Stimulated activated CD4-positive, alpha-beta T cell treated with anti-CD3 and anti-CD28 coated beads, Interleukin-4, amount 100 ng/mL, for 1 hour (primary cell): Measurements from ENCODE around the gene MAPKAPK5.
"Not testable (repeated sequence)": the region's sequence is repeated elsewhere in the genome, so short reads cannot be mapped to it uniquely, and the experiment has no call there.

ENCODE experiments used
- DNase-seq: peaks from one replicate; pipeline ENCODE4 v3.0.0-alpha.2; 2020

The MAPKAPK5 gene, protein sequence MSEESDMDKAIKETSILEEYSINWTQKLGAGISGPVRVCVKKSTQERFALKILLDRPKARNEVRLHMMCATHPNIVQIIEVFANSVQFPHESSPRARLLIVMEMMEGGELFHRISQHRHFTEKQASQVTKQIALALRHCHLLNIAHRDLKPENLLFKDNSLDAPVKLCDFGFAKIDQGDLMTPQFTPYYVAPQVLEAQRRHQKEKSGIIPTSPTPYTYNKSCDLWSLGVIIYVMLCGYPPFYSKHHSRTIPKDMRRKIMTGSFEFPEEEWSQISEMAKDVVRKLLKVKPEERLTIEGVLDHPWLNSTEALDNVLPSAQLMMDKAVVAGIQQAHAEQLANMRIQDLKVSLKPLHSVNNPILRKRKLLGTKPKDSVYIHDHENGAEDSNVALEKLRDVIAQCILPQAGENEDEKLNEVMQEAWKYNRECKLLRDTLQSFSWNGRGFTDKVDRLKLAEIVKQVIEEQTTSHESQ

DNA sequence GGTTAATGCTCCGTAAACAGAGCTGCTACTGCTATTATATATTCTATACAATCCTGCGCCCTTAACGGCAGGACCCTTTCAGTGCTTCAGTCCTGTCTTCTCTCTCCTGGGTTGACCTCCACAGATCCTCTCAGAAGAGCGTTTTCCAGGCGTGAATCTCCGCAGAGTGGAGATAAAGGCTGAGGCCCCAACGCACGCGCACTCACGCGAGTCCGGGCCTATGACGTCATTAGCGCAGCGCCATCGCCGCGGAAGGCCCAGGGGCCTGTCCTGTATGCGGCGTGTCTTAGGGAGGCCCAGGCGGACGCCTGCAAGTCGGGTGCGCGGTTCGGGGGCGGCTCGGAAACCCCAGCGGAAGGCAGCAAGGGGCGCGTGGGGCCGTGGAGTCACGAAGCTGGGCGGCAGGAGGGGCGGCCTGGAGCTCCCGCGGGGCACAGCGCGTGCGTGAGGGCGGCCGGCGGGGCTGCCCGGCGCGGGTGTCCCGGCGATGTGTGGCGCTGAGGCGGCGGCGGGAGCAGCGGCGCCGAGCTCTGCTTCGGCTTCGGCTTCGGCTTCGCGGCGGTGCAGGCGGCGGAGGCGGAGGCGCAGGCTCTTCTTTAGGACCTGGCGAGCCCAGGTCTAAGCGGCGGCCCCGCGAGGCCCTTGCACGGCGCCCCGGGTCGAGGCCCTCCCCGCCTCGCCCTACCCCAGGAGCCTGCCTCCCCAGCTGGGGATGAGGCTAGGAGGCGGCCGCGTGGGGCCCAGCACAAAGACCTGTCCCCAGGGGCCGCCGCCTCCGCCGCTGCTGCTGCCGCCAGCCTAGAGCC is at the start of gene MAPKAPK5:
TSS of gene MAPKAPK5 (plus strand) at position 479 of the 806 bp plus-strand sequence. CDS start 506 bp downstream, outside the sequence.
- peak; percentile 97 for DNase-seq

DNA sequence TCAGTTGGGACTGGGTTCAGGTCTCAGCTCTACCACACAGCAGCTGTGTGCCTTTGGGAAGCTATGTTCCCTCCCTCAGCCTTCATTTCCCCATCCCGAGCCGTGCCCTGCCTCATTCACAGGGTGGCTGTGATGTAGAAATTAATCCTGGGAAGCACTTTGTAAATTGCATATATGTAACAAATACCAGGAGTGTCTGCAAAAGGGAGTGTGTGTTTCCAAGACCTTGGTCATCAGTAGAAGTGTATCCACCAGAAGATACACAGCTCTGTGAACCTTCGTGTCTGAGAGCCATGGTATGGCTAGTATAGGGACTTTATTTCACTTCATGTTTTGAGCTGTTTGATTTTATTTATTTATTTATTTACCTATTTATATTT is 49.2 kb upstream of the MAPKAPK5 start:
- no peak for DNase-seq

DNA sequence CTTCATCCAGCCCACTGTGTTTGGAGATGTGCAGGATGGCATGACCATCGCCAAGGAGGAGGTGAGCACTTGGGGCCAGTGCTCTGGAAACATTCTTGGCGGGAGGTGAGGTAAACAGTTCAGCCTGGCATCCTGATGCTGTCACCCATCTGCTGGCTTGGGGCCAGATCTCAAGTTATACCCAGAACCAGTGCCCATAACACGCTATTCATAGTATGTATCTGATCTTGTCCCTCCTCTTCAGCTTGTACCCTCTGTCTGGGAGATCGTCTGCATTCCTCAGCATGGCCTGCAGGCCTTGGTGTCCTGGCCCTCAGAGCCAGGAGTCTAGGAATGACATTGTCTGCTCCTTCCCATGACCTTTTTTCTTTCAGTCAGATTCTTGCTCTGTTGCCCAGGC is 43.8 kb upstream of the MAPKAPK5 start:
- no peak for DNase-seq

DNA sequence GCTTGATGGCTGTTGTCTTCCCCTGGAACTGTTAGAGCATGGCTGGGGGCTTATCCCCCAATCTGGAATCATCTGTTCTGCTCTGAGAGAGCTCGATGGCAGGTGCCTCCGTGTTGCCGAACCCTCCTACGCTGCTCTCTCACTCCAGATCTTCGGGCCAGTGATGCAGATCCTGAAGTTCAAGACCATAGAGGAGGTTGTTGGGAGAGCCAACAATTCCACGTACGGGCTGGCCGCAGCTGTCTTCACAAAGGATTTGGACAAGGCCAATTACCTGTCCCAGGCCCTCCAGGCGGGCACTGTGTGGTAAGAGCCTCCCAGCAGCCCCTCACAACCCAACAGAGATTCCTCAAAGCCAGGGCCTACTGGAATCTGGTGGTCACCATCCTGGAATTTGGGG is 42.3 kb upstream of the MAPKAPK5 start:
- DNase-seq = no peak

DNA sequence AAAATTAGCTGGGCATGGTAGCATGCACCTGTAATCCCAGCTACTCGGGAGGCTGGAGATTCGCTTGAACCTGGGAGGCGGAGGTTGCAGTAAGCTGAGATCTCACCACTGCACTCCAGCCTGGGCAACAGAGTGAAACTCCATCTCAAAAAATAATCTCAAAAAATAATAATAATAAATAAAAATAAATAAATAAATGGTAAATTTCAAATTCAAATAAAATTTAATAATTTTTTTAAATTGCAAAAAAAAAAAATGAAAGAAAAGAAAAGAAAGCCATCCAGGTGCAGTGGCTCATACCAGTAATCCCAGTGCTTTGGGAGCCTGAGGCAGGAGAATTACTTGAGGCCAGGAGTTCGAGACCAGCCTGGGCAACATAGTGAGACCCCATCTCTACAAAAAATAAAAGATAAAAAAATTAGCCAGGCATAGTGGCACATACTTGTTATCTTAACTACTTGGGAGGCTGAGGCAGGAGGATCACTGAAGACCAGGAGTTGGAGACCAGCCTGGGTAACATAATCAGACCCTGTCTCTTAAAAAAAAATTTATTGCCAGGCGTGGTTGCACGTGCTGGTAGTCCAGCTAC is 38.9 kb upstream of the MAPKAPK5 start:
- DNase-seq = no peak

DNA sequence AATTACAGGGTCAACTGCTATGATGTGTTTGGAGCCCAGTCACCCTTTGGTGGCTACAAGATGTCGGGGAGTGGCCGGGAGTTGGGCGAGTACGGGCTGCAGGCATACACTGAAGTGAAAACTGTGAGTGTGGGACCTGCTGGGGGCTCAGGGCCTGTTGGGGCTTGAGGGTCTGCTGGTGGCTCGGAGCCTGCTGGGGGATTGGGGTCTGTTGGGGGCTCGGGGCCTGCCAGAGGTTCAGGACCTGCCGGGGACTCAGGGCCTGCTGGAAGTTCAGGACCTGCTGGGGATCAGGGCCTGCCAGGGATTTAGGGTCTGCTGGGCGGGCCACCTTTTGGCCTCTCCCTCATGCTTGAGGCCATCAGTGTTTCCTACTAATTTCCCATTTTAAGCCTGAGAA is 38.2 kb upstream of the MAPKAPK5 start:
- DNase-seq = no peak

DNA sequence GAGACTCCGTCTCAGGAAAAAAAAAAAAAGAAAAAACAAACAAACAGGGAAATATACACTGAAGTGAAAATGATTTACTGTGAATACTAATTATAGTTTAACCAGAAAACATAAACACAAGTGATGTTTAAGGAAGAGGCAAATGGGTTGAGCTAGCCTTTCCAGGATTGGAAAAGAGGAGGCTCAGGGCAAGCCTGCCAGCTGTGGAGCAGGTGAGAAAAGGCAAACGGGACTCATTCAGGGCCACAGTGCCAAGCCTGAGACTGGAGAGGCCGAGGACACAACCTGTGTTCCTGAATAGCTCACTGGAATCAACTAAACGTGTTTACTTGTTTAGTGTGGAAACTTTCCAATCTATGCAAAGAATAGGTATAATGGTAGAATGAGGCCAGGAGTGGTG is 35.7 kb upstream of the MAPKAPK5 start:
- no peak for DNase-seq

DNA sequence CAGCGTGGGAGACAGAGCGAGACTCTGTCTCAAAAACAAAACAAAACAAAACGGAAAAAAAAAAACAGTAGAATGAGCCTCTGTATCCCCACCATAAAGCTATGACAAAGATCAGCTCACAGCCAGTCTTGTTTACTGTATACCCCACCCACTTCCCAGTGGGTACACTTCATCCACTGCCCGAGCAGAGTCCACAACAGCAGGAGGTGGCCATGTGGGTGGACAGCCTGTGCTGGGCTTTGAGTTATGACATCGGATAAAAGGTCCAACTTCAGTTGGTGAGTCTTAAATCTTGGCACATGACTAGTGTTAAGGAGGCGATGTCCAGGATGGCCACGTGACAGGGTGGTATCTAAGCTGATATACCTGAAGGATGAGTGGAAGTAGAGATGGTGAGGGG is 34.8 kb upstream of the MAPKAPK5 start:
- no peak for DNase-seq

DNA sequence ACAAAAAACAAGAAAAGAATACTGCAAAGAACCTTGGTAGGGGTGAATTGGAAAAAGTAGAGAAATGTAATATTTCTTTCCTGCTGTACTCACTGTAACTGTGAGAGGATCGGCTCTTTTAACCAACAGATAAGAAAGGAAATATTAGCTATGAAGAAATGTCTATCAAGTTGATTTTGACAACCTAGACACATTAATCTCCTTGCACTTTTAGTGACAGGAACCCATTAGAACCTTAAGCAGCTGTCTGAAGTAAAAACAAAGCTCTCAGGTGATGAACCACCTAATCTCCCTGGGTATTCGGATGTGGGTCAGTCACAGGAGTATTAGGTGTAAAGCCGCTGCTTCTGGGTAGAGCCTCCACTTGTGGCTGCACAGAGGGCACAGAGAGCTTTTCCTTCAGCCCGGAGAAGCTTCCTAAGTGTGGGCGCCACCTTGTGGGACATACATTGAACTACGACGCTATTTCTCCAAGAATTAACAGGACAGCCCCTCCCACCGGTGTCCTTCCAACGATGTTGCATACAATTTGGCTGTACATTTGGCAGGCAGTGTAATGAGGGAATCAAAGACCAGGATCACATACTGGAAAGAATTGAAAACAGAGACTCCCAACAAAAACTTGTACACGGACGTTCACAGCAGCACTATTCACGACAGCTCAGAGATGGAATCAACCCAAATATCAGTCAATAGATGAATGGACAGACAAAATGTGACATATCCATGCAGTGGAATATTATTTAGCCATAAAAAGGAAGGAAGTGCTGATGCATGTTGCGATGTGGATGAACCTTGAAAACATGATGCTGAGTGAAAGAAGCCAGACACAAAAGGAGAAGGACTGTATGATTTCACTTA is 28.9 kb upstream of the MAPKAPK5 start:
- peak; percentile 55 for DNase-seq

DNA sequence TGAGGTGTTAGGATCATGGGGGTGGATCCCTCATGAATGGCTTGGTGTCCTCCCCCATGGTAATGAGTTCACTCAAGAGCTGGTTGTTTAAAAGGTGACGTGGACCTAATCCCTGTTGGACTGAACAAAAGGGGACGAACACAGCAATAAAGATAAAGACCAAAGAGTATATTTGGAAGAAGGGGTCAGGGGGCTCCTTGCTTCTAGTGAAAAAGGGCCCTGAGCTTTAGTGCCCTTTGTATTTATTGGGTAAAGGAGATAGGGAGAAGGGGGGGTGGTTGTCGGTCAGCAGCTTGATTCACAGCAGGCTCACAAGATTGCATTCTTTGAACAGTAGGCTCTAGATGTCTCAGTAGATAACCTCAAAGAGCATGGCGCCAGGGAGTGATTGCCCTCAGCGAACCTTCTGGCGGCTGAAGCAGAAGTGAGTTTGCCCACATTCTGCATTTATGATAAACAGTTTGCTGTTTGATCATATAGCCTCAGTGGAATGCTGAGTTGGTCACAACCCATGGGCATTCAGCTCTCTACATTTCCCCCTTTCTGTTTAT is 25.9 kb upstream of the MAPKAPK5 start:
- DNase-seq = no peak

DNA sequence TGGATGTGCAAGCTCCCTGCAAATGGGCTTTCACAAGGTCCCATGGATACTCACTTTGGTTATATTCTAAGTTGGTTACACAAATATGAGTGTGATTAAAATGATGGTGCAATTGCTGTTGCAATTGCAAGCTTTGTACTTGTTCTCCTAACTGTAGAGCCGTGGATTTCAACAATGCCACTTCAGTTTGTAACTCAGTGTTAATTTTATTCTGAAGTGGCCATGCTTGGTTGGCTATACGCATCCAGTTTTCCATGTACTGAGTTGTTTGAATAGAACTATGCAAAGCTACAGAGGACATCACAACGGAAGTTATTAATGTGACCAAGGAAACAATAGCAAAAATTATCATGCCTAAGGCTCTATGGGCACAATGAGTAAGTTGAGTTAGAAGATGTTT is 25.1 kb upstream of the MAPKAPK5 start:
- DNase-seq = not testable (repeated sequence)

DNA sequence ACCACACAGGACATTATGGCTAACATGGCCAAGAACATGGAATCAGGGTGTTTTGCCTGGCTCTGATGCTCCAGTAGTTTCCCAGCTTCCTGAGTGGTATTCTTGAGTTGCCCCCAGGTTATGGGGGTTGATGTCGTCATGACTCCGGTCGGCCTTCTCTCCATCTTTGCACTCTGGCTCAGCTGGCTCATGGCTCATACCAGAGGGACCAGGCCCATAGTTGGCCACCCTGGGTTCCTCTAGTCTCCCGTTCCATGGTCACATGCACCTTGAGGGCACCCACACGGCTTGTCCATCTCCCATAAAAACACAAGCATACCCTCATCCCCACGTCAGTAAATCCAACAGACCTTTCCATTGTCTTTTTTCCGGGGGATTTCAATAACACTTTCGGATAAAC is 23.7 kb upstream of the MAPKAPK5 start:
- no peak for DNase-seq

DNA sequence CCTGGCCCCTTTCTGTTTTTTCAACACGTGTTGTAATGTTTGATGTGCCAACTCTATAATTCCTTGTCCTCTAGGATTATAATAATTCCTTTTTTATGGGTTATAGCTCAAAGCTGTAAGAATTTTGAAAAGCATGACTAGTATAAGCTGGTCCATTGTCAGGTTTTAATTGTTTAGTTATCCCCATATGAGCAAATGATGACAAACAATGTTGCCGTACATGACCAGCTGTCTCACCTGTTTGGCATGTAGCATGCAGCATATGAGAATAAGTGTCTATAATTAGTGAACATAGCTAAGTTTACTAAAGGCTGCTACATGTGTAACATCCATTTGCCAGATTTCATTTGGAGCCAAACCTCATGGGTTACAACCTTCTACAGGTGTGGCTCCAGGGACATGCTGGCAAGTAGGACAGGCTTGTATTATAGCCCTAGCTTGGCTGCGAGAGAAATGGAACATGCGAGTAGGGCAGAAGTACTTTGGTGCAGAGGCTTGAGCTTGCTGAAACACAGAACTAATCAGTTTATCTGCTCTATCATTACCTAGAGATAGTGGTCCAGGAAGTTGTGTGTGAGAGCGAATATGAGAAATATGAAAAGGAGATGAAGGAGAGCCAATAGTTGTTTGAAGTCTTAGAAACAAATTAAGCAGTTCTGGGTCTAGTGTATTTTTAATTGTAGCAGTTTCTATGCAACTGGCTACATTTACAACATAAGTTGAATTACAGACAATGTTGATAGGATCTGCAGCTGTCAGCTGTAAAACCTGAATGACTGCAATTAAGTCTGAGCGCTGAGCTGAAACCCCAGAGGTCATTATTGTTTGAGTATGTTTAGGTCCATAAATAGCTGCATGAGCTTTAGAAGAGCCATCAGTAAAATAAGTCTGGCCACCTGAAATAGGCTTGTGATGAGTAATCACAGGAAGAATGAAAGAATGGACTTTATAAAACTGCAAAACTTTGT is 22.6 kb upstream of the MAPKAPK5 start:
- DNase-seq = no peak

DNA sequence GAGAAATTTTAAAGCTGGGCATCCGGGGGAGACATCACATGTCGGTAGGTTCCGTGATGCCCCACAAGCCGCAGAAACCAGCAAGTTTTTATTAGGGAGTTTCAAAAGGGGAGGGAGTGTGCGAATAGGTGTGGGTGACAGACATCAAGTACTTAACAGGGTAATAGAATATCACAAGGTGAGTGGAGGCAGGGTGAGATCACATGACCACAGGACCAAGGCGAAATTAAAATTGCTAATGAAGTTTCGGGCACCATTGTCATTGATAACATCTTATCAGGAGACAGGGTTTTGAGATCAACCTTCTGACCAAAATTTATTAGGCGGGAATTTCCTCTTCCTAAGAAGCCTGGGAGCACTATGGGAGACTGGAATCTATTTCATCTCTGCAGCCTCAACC is 21.2 kb upstream of the MAPKAPK5 start:
- DNase-seq = not testable (repeated sequence)

DNA sequence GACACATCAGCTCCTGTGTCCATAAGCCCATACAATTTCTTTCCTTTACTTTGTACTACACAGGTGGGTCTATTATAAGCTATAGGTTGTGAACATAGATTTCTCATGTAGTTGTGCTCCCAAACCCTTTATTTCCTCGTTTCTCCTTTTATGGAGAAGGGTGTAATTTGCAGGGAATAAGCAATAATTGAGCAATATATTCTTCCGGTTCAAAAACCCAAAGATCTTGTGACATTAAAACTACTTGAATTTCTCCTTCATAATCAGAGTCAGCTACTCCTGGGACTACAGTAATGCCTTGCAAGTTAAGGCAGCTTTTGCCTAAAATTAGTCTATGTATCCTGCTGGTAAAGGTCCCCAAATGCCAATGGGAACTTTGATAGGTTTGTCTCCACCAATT is 19.1 kb upstream of the MAPKAPK5 start:
- no peak for DNase-seq

DNA sequence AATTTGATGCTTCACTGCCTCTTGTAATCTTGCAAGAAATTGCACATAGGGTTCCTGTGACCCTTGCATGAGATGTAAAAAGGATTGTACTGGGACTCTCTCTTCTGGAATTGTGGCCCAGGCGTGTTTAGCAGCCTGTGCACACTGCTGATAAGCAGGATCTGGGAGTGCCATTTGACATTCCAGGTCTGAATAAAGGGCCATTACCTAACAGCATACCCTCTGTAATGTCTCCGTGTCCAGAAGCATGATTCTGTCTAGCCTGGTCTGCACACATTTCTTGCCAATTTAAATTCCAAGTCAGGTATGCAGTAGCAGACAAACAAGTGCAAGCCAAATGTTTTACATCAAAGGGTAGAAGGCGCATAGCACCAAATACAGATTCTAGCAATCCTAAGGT is 18.1 kb upstream of the MAPKAPK5 start:
- no peak for DNase-seq

DNA sequence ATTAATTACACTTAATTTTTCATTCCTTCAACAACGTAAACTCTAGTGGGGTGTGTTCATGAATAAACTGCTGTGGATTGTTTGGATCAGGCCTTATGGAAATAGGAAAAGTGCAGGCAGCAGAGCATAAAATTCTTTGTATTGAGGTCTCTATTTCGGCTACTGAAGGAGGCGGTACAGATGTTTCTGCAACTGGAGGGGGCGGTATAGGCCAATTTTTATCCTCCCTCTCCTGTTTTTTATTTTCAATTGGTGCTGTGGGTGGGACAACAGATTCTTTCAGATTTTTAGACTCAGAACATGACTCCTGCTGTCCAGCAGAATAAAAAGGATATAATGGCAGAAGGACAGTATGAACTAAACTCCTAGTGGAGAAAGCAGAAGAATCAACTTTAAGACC is 17.7 kb upstream of the MAPKAPK5 start:
- DNase-seq = not testable (repeated sequence)

DNA sequence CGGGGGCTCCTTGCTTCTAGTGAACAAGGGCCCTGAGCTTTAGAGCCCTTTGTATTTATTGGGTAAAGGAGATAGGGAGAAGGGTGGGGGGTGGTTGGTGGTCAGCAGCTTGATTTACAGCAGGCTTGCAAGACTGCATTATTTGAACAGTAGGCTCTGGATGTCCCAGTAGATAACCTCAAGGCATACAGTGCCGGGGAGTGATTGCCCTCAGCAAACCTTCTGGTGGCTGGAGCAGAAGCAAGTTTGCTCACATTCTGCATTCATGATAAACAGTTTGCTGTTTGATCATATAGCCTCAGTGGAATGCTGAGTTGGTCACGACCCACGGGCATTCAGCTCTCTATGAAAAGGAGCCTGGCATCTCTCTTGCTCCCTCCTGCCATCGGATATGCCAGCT is 16.5 kb upstream of the MAPKAPK5 start:
- no peak for DNase-seq

DNA sequence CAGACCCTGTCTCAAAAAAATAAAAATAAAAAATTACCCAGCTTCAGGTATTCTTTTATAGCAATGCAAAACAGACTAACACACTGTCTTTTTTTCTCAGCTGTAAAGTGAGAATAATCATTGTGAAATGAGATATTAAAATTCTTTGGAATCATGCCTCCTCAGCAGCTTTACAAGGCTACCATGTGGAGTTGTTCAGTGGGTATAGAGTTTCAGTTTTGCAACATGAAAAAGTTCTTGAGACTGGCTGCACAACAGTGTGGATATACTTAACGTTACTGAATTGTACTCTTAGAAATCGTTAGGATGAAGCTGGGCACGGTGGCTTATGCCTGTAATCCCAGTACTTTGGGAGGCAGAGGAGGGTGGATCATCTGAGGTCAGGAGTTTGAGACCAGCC is 15.7 kb upstream of the MAPKAPK5 start:
- DNase-seq = no peak

DNA sequence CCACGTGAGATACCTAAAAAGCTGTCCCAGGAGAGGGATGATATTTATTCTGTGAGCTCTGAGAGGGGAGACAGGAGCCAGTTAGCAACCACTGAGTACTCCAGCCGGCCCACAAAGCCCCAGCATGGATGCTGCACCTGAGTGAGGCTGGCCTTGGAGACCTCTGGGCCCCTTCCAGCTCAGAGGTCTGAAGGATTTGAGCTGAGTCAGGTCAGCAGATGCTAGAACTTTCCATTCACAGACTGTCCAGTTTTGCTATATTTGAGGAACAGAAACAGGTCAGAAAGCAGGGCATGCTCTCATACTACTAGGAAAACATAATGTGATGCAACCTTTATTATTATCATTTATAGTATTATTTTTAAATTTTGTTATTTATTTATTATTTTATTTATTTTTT is 15.0 kb upstream of the MAPKAPK5 start:
- DNase-seq = no peak

DNA sequence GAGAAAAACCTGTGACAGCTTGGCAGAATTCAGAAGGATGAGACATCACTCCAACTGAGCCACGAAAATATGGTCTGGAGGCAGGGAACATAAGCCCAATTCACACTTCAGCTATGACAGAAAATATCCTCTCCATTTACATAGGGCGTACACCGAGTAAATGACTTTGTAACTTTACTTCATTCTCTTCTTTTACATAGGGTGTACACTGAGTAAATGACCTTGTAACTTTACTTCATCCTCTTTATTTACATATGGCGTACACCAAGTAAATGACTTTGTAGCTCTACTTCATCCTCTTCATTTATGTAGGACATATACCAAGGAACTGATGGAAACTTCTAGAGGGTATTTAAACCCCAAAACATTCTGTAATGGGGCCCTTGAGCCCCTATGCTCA is 14.1 kb upstream of the MAPKAPK5 start:
- no peak for DNase-seq
